LNCAP (cell line): Measurements from ENCODE around the gene DIAPH3.

Experiments
- CTCF ChIP-seq: fragments of 450-650 bp; IDR thresholded peaks from 2 replicates; pipeline ENCODE4 v1.5.1; 2017; ENCODE audit warnings: mild to moderate bottlenecking

Gene DIAPH3

GRCh38 chr13:59664586-59664985 is 499.1 kb downstream of the DIAPH3 start:
- TF ChIP-seq CTCF, result no peak

GRCh38 chr13:59663707-59664106 is 500.0 kb downstream of the DIAPH3 start:
- no peak for TF ChIP-seq CTCF

GRCh38 chr13:59660582-59660981 is 503.1 kb downstream of the DIAPH3 start:
- no peak for TF ChIP-seq CTCF

GRCh38 chr13:59659981-59660380 is 503.7 kb downstream of the DIAPH3 start:
- no peak for TF ChIP-seq CTCF

GRCh38 chr13:59658738-59659330 is 504.9 kb downstream of the DIAPH3 start:
- no peak for TF ChIP-seq CTCF

- TF ChIP-seq CTCF, result no peak
These were observed 505.5 kb downstream of the DIAPH3 start for GRCh38 chr13:59658027-59658737.

- TF ChIP-seq CTCF, result no peak
These were observed 509.8 kb downstream of the DIAPH3 start for GRCh38 chr13:59653916-59654315.
